HEK293 (cell line): ENCODE measurements around the gene MORC4.

Experiments
- CTCF ChIA-PET: fragments of 350-600 bp; formaldehyde crosslinking; extraction: SDS; loops from one replicate; lab custom pipeline; 2021; ENCODE audit warnings: antibody characterized with exemption; lab: Yijun Ruan, JAX
- POLR2A ChIA-PET: fragments of 300-600 bp; formaldehyde crosslinking; extraction: SDS; loops from one replicate; lab custom pipeline; 2020; ENCODE audit warnings: antibody characterized with exemption, inconsistent platforms; lab: Yijun Ruan, JAX
- H3K27ac ChIP-seq: fragments of 200-500 bp; sonication (Bioruptor generic); 2 replicates; pipeline ENCODE4 v1.5.1; 2014; ENCODE audit warnings: low read depth, low read length, control low read depth, inconsistent platforms; ENCODE audit errors: extremely low read depth
- H3K36me3 ChIP-seq, 2 experiments: fragments of 200-500 bp in 1 of 2; sonication (Bioruptor generic) in 1 of 2; 1 replicate in 1 of 2; 2 replicates in 1 of 2; pipeline ENCODE4 v1.5.1; 2014 to 2017; ENCODE audit warnings: inconsistent platforms in 2 of 2, low read length in 2 of 2; ENCODE audit not compliant: control insufficient read depth in 2 of 2, insufficient read depth in 1 of 2
- H3K4me1 ChIP-seq: fragments of 200-500 bp; sonication (Bioruptor generic); 2 replicates; pipeline ENCODE4 v1.5.1; 2014; ENCODE audit warnings: mild to moderate bottlenecking, low read length, inconsistent platforms; ENCODE audit not compliant: control insufficient read depth, insufficient read depth
- H3K4me3 ChIP-seq: 2 replicates; pipeline ENCODE4 v1.5.1; 2011; ENCODE audit warnings: low read depth, mild to moderate bottlenecking, control low read depth, low read length, moderate library complexity
- H3K9me3 ChIP-seq: fragments of 200-500 bp; sonication (Bioruptor generic); 2 replicates; pipeline ENCODE4 v1.5.1; 2014; ENCODE audit warnings: low read depth, low read length, inconsistent platforms; ENCODE audit not compliant: control insufficient read depth, insufficient read depth
- FEZF1 ChIP-seq: fragments of 450-650 bp; formaldehyde crosslinking; IDR thresholded peaks from 2 replicates; pipeline ENCODE4 v1.5.1; 2016; ENCODE audit warnings: missing biosample characterization, missing genetic modification characterization
- KLF1 ChIP-seq: fragments of 450-650 bp; formaldehyde crosslinking; IDR thresholded peaks from 2 replicates; pipeline ENCODE4 v1.5.1; 2016; ENCODE audit warnings: missing biosample characterization, missing genetic modification characterization
- KLF9 ChIP-seq: fragments of 450-650 bp; formaldehyde crosslinking; IDR thresholded peaks from 2 replicates; pipeline ENCODE4 v1.5.1; 2016; ENCODE audit warnings: missing biosample characterization, missing genetic modification characterization, low read depth
- ZFP37 ChIP-seq: fragments of 450-650 bp; formaldehyde crosslinking; IDR thresholded peaks from 2 replicates; pipeline ENCODE4 v1.5.1; 2016; ENCODE audit warnings: missing biosample characterization, missing genetic modification characterization
- ZIC2 ChIP-seq: fragments of 450-650 bp; formaldehyde crosslinking; IDR thresholded peaks from 2 replicates; pipeline ENCODE4 v1.5.1; 2016; ENCODE audit warnings: missing biosample characterization, missing genetic modification characterization
- ZNF138 ChIP-seq: fragments of 450-650 bp; formaldehyde crosslinking; IDR thresholded peaks from 2 replicates; pipeline ENCODE4 v1.5.1; 2016; ENCODE audit warnings: missing biosample characterization, missing genetic modification characterization, borderline replicate concordance
- ZNF23 ChIP-seq: fragments of 450-650 bp; formaldehyde crosslinking; IDR thresholded peaks from 2 replicates; pipeline ENCODE4 v1.5.1; 2016; ENCODE audit warnings: missing biosample characterization, missing genetic modification characterization, borderline replicate concordance
- ZNF292 ChIP-seq: fragments of 450-650 bp; formaldehyde crosslinking; IDR thresholded peaks from 2 replicates; pipeline ENCODE4 v1.5.1; 2016; ENCODE audit warnings: low read depth, missing biosample characterization, missing genetic modification characterization, borderline replicate concordance
- ZNF341 ChIP-seq: fragments of 450-650 bp; formaldehyde crosslinking; IDR thresholded peaks from 2 replicates; pipeline ENCODE4; 2016; ENCODE audit warnings: low read depth, missing biosample characterization, missing genetic modification characterization
- ZNF544 ChIP-seq: fragments of 450-650 bp; formaldehyde crosslinking; IDR thresholded peaks from 2 replicates; pipeline ENCODE4 v1.5.0; 2017; ENCODE audit warnings: missing biosample characterization, missing genetic modification characterization
- ZNF596 ChIP-seq: fragments of 450-650 bp; IDR thresholded peaks from 2 replicates; pipeline ENCODE4 v1.5.0; 2018; ENCODE audit warnings: missing biosample characterization, mild to moderate bottlenecking, missing genetic modification characterization, moderate library complexity
- ZNF624 ChIP-seq: fragments of 450-650 bp; formaldehyde crosslinking; IDR thresholded peaks from 2 replicates; pipeline ENCODE4 v1.5.1; 2017; ENCODE audit warnings: missing biosample characterization, missing genetic modification characterization
- ZNF791 ChIP-seq: fragments of 450-650 bp; formaldehyde crosslinking; IDR thresholded peaks from 2 replicates; pipeline ENCODE4 v1.5.1; 2016; ENCODE audit warnings: missing biosample characterization, missing genetic modification characterization
- TF ChIP-seq, protein P1 (sequence below): fragments of 450-650 bp; formaldehyde crosslinking; IDR thresholded peaks from 2 replicates; pipeline ENCODE4 v1.5.1; 2016; ENCODE audit warnings: missing biosample characterization, missing genetic modification characterization
- TF ChIP-seq, protein P2 (sequence below): fragments of 450-650 bp; formaldehyde crosslinking; IDR thresholded peaks from 2 replicates; pipeline ENCODE4 v1.5.1; 2017; ENCODE audit warnings: missing biosample characterization, missing genetic modification characterization
- TF ChIP-seq, protein P3 (sequence below): fragments of 450-650 bp; formaldehyde crosslinking; IDR thresholded peaks from 2 replicates; pipeline ENCODE4; 2016; ENCODE audit warnings: missing biosample characterization, missing genetic modification characterization
- TF ChIP-seq, protein P4 (sequence below): fragments of 450-650 bp; formaldehyde crosslinking; IDR thresholded peaks from 2 replicates; pipeline ENCODE4 v1.5.1; 2016; ENCODE audit warnings: missing biosample characterization, missing genetic modification characterization
- TF ChIP-seq, protein P5 (sequence below): fragments of 450-650 bp; formaldehyde crosslinking; IDR thresholded peaks from 2 replicates; pipeline ENCODE4 v1.5.1; 2016; ENCODE audit warnings: missing biosample characterization, missing genetic modification characterization
- TF ChIP-seq, protein P6 (sequence below): fragments of 450-650 bp; formaldehyde crosslinking; IDR thresholded peaks from 2 replicates; pipeline ENCODE4 v1.5.1; 2016; ENCODE audit warnings: missing biosample characterization, missing genetic modification characterization

MORC4 gene

DNA sequence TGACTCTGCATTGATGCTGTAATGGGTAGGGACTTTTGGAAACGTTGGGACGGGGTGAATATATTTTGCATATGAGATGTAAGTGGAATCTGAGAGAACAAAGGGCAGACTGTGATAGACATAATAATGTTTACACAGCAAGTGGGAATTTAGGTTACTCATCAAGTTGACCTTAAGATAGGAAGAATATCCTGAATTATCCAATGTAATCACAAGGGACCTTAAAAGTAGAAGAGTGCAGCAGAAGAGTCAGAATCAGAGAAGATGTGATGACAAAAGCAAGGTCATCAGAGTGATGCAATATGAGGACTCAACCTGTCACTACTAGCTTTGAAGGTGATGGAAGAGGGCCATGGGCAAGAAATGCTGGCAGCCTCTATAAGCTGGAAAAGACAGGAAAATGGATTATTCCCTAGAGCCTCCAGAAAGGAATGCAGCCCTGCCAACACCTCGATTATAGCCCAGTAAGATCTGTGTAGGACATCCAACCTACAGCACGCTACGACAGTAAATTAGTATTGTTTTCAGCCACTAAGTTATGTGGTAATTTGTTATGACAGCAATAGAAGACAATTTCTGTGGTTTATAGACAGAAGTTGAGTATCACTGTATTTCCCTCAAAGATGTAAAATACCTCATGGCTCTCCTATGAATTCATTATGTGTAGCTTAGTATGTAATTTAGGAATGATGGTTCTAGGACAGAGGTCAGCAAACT is 26.4 kb downstream of the MORC4 start (continued):
- TF ChIP-seq ZNF292 (tag by site-specific recombination) (no peak), ZNF23 (tag by site-specific recombination) (no peak), ZNF138 (tag by site-specific recombination) (no peak)
- TF ChIP-seq, protein P1, sequence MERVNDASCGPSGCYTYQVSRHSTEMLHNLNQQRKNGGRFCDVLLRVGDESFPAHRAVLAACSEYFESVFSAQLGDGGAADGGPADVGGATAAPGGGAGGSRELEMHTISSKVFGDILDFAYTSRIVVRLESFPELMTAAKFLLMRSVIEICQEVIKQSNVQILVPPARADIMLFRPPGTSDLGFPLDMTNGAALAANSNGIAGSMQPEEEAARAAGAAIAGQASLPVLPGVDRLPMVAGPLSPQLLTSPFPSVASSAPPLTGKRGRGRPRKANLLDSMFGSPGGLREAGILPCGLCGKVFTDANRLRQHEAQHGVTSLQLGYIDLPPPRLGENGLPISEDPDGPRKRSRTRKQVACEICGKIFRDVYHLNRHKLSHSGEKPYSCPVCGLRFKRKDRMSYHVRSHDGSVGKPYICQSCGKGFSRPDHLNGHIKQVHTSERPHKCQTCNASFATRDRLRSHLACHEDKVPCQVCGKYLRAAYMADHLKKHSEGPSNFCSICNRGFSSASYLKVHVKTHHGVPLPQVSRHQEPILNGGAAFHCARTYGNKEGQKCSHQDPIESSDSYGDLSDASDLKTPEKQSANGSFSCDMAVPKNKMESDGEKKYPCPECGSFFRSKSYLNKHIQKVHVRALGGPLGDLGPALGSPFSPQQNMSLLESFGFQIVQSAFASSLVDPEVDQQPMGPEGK (tag by site-specific recombination), result no peak
- TF ChIP-seq, protein P2, sequence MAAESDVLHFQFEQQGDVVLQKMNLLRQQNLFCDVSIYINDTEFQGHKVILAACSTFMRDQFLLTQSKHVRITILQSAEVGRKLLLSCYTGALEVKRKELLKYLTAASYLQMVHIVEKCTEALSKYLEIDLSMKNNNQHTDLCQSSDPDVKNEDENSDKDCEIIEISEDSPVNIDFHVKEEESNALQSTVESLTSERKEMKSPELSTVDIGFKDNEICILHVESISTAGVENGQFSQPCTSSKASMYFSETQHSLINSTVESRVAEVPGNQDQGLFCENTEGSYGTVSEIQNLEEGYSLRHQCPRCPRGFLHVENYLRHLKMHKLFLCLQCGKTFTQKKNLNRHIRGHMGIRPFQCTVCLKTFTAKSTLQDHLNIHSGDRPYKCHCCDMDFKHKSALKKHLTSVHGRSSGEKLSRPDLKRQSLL (tag by site-specific recombination), result no peak

DNA sequence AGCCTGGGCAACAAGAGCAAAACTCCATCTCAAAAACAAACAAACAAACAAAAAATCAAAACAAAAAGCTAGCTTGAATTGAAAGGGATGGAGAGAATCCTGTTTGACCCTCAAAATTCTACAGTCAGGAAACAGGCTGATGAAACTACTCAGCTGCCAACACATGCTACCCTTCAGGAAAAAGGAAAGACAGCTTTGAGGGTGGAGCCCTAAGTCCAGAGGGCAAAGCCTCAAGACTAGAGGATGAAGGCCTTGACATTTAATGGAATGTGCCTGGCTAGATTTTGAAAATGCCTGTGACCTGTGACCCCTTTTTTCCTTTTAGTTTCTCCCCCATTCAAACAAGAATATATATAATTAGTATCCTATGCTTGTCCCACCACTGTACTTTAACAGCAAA is 27.1 kb downstream of the MORC4 start:
- H3K36me3 ChIP-seq, result peaks cover 0 to 16% of the 10 kb centered on the region in 2 experiments; a peak in 2 of 3 replicates
- TF ChIP-seq KLF1 (no peak), ZNF596 (tag by site-specific recombination) (no peak), ZNF341 (tag by site-specific recombination) (no peak), ZFP37 (tag by site-specific recombination) (no peak), ZNF791 (tag by site-specific recombination) (no peak), ZNF544 (tag by site-specific recombination) (no peak), FEZF1 (no peak), ZIC2 (tag by site-specific recombination) (no peak), KLF9 (tag by site-specific recombination) (no peak), ZNF624 (tag by site-specific recombination) (no peak)
- TF ChIP-seq, protein P3, sequence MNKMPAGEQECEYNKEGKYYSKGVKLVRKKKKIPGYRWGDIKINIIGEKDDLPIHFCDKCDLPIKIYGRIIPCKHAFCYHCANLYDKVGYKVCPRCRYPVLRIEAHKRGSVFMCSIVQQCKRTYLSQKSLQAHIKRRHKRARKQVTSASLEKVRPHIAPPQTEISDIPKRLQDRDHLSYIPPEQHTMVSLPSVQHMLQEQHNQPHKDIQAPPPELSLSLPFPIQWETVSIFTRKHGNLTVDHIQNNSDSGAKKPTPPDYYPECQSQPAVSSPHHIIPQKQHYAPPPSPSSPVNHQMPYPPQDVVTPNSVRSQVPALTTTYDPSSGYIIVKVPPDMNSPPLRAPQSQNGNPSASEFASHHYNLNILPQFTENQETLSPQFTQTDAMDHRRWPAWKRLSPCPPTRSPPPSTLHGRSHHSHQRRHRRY (tag by site-specific recombination), result no peak
- TF ChIP-seq, protein P4, sequence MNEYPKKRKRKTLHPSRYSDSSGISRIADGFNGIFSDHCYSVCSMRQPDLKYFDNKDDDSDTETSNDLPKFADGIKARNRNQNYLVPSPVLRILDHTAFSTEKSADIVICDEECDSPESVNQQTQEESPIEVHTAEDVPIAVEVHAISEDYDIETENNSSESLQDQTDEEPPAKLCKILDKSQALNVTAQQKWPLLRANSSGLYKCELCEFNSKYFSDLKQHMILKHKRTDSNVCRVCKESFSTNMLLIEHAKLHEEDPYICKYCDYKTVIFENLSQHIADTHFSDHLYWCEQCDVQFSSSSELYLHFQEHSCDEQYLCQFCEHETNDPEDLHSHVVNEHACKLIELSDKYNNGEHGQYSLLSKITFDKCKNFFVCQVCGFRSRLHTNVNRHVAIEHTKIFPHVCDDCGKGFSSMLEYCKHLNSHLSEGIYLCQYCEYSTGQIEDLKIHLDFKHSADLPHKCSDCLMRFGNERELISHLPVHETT (tag by site-specific recombination), result no peak
- TF ChIP-seq, protein P5, sequence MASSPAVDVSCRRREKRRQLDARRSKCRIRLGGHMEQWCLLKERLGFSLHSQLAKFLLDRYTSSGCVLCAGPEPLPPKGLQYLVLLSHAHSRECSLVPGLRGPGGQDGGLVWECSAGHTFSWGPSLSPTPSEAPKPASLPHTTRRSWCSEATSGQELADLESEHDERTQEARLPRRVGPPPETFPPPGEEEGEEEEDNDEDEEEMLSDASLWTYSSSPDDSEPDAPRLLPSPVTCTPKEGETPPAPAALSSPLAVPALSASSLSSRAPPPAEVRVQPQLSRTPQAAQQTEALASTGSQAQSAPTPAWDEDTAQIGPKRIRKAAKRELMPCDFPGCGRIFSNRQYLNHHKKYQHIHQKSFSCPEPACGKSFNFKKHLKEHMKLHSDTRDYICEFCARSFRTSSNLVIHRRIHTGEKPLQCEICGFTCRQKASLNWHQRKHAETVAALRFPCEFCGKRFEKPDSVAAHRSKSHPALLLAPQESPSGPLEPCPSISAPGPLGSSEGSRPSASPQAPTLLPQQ, result no peak
- TF ChIP-seq, protein P6, sequence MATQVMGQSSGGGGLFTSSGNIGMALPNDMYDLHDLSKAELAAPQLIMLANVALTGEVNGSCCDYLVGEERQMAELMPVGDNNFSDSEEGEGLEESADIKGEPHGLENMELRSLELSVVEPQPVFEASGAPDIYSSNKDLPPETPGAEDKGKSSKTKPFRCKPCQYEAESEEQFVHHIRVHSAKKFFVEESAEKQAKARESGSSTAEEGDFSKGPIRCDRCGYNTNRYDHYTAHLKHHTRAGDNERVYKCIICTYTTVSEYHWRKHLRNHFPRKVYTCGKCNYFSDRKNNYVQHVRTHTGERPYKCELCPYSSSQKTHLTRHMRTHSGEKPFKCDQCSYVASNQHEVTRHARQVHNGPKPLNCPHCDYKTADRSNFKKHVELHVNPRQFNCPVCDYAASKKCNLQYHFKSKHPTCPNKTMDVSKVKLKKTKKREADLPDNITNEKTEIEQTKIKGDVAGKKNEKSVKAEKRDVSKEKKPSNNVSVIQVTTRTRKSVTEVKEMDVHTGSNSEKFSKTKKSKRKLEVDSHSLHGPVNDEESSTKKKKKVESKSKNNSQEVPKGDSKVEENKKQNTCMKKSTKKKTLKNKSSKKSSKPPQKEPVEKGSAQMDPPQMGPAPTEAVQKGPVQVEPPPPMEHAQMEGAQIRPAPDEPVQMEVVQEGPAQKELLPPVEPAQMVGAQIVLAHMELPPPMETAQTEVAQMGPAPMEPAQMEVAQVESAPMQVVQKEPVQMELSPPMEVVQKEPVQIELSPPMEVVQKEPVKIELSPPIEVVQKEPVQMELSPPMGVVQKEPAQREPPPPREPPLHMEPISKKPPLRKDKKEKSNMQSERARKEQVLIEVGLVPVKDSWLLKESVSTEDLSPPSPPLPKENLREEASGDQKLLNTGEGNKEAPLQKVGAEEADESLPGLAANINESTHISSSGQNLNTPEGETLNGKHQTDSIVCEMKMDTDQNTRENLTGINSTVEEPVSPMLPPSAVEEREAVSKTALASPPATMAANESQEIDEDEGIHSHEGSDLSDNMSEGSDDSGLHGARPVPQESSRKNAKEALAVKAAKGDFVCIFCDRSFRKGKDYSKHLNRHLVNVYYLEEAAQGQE, result no peak
- no peaks in the 10 kb centered on the region for H3K4me1 ChIP-seq
- ChIA-PET CTCF (no interaction called here), POLR2A (no interaction called here)
- H3K4me3 ChIP-seq, result no peak overlapping the region
- no peaks in the 10 kb centered on the region for H3K9me3 ChIP-seq
- H3K27ac ChIP-seq, result no peak overlapping the region
